HG03066 (cell line): ENCODE results near the gene OMP.
A peak's percentile ranks its signal among the peaks of the same experiment; 100 is the strongest.
"Not testable (repeated sequence)": the region's sequence is repeated elsewhere in the genome, so short reads cannot be mapped to it uniquely, and the experiment has no call there.

Source experiments
- ATAC-seq: cut with Tn5 transposase; IDR thresholded peaks from one replicate; pipeline ENCODE4 v1.9.1; 2021; ENCODE audit warnings: low read depth; ENCODE audit not compliant: unreplicated experiment

Gene OMP

GRCh38 chr11:77102246-77103210, at the start of gene OMP:
OMP (plus strand) TSS chr11:77102840; CDS start chr11:77102840, 0 bp downstream.
- no peak for ATAC-seq

- ATAC-seq = no peak
Measured at GRCh38 chr11:77053217-77054015, 49.2 kb upstream of the OMP start.

GRCh38 chr11:77054084-77054483, 48.6 kb upstream of the OMP start:
- no peak for ATAC-seq

GRCh38 chr11:77055101-77055561, 47.5 kb upstream of the OMP start:
- no peak for ATAC-seq

GRCh38 chr11:77055913-77056312, 46.7 kb upstream of the OMP start:
- ATAC-seq = no peak

- no peak for ATAC-seq
Measured at GRCh38 chr11:77056814-77057402, 45.7 kb upstream of the OMP start.

- ATAC-seq = no peak
Measured at GRCh38 chr11:77057938-77058474, 44.6 kb upstream of the OMP start.

- ATAC-seq = no peak
Measured at GRCh38 chr11:77058900-77059299, 43.7 kb upstream of the OMP start.

- ATAC-seq = no peak
Measured at GRCh38 chr11:77059806-77060205, 42.8 kb upstream of the OMP start.

- no peak for ATAC-seq
Measured at GRCh38 chr11:77060234-77060633, 42.4 kb upstream of the OMP start.

GRCh38 chr11:77061258-77061657, 41.4 kb upstream of the OMP start:
- not testable (repeated sequence) for ATAC-seq

GRCh38 chr11:77062924-77063323, 39.7 kb upstream of the OMP start:
- ATAC-seq = no peak

GRCh38 chr11:77063407-77063806, 39.2 kb upstream of the OMP start:
- ATAC-seq = no peak

GRCh38 chr11:77063861-77064260, 38.8 kb upstream of the OMP start:
- no peak for ATAC-seq

- no peak for ATAC-seq
Measured at GRCh38 chr11:77064648-77065217, 37.9 kb upstream of the OMP start.

- ATAC-seq = no peak
Measured at GRCh38 chr11:77065878-77066228, 36.8 kb upstream of the OMP start.

GRCh38 chr11:77066229-77067042, 36.2 kb upstream of the OMP start, which contains the start of gene CAPN5:
CAPN5 (plus strand) TSS chr11:77066971; CDS start chr11:77084887, 17,916 bp downstream.
- peak; percentile 79 for ATAC-seq

- ATAC-seq = no peak
Measured at GRCh38 chr11:77067861-77068443, 34.7 kb upstream of the OMP start.
